Neutrophil (primary cell): ENCODE data around the gene FCN3.

Experiments
- H3K27ac ChIP-seq: fragments of 200-600 bp; sonication (generic); 2 replicates; pipeline ENCODE4 v1.5.1; 2016; ENCODE audit warnings: mild to moderate bottlenecking, moderate library complexity
- H3K27me3 ChIP-seq: fragments of 200-600 bp; sonication (generic); 2 replicates; pipeline ENCODE4 v1.6.0; 2016; ENCODE audit warnings: mild to moderate bottlenecking
- H3K36me3 ChIP-seq: fragments of 200-600 bp; sonication (generic); 2 replicates; pipeline ENCODE4 v1.5.1; 2017
- H3K4me1 ChIP-seq, 2 experiments: fragments of 200-600 bp in 1 of 2; sonication (generic) in 1 of 2; 1 replicate in 1 of 2; 2 replicates in 1 of 2; pipeline versions ENCODE4 v1.5.1 to v1.6.1; 2013 to 2016; ENCODE audit warnings: low read depth in 1 of 2, low read length in 1 of 2, mild to moderate bottlenecking in 1 of 2, moderate library complexity in 1 of 2; ENCODE audit not compliant: control insufficient read depth in 1 of 2, insufficient read depth in 1 of 2
- H3K4me3 ChIP-seq, 2 experiments: fragments of 200-600 bp in 1 of 2; sonication (generic) in 1 of 2; 1 replicate in 1 of 2; 2 replicates in 1 of 2; pipeline ENCODE4 v1.5.1; 2013 to 2016; ENCODE audit warnings: low read depth in 1 of 2, low read length in 1 of 2, mild to moderate bottlenecking in 1 of 2, moderate library complexity in 1 of 2
- H3K9me3 ChIP-seq: fragments of 200-600 bp; sonication (generic); 2 replicates; pipeline ENCODE4 v1.5.1; 2016
- TF ChIP-seq, protein P1 (sequence below): fragments of 200-600 bp; sonication (generic); IDR thresholded peaks from 2 replicates; pipeline ENCODE4 v1.5.1; 2016; ENCODE audit warnings: antibody characterized with exemption

FCN3 gene

GRCh38 chr1:27368869-27369582 is 5.6 kb downstream of the FCN3 start:
- H3K27me3 ChIP-seq: peaks cover 33% of the 10 kb centered on the region
- peaks cover 51 to 61% of the 10 kb centered on the region in 2 experiments for H3K4me1 ChIP-seq
- TF ChIP-seq, protein P1, sequence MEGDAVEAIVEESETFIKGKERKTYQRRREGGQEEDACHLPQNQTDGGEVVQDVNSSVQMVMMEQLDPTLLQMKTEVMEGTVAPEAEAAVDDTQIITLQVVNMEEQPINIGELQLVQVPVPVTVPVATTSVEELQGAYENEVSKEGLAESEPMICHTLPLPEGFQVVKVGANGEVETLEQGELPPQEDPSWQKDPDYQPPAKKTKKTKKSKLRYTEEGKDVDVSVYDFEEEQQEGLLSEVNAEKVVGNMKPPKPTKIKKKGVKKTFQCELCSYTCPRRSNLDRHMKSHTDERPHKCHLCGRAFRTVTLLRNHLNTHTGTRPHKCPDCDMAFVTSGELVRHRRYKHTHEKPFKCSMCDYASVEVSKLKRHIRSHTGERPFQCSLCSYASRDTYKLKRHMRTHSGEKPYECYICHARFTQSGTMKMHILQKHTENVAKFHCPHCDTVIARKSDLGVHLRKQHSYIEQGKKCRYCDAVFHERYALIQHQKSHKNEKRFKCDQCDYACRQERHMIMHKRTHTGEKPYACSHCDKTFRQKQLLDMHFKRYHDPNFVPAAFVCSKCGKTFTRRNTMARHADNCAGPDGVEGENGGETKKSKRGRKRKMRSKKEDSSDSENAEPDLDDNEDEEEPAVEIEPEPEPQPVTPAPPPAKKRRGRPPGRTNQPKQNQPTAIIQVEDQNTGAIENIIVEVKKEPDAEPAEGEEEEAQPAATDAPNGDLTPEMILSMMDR: no peak
- H3K4me3 ChIP-seq: peak overlapping the region; percentile 19 to 46
- peak overlapping the region; percentile 77 for H3K27ac ChIP-seq
- H3K36me3 ChIP-seq: no peaks in the 10 kb centered on the region
- no peaks in the 10 kb centered on the region for H3K9me3 ChIP-seq

GRCh38 chr1:27367160-27367650 is 7.4 kb downstream of the FCN3 start:
- Histone ChIP-seq H3K36me3 (no peaks in the 10 kb centered on the region), H3K27me3 (peaks cover 33% of the 10 kb centered on the region), H3K4me1 (peaks cover 51 to 61% of the 10 kb centered on the region in 2 experiments), H3K9me3 (no peaks in the 10 kb centered on the region), H3K27ac (no peak overlapping the region), H3K4me3 (peak overlapping the region; percentile 59 to 63)
- TF ChIP-seq, protein P1: no peak

GRCh38 chr1:27366411-27367159 is 8.0 kb downstream of the FCN3 start, which contains the start of gene MAP3K6:
Gene MAP3K6, minus strand, starts transcription at chr1:27366961. Its CDS starts 364 bp downstream, at chr1:27366597.
- peaks cover 36% of the 10 kb centered on the region for H3K27me3 ChIP-seq
- TF ChIP-seq, protein P1: no peak
- peak within 1 kb of the TSS; percentile 63 to 76 for H3K4me3 ChIP-seq
- H3K4me1 ChIP-seq: peaks cover 51 to 61% of the 10 kb centered on the region in 2 experiments
- peak within 1 kb of the TSS; percentile 27 for H3K27ac ChIP-seq
- no peaks in the 10 kb centered on the region for H3K9me3 ChIP-seq
- H3K36me3 ChIP-seq: no peaks in the 10 kb centered on the region

DNA sequence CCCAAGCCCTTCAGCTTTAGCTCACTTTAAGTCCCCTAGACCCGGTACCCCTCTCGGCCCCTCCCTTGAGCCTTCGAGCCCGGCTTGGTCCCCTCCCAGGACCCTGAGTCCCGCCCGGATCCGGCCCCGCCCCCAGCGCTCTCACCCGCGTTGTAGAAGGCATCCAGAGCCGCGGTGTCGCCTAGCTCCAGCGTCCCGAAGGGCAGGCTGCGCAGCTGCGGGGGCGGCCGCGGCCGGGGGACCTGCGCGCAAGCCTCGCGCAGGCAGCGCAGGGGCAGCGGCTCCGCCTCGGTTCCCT is 8.6 kb downstream of the FCN3 start:
- TF ChIP-seq, protein P1: no peak
- H3K9me3 ChIP-seq: no peaks in the 10 kb centered on the region
- H3K27ac ChIP-seq: peak overlapping the region; percentile 27
- peaks cover 53 to 62% of the 10 kb centered on the region in 2 experiments for H3K4me1 ChIP-seq
- H3K27me3 ChIP-seq: peaks cover 41% of the 10 kb centered on the region
- peak overlapping the region; percentile 63 to 76 for H3K4me3 ChIP-seq
- no peaks in the 10 kb centered on the region for H3K36me3 ChIP-seq

DNA sequence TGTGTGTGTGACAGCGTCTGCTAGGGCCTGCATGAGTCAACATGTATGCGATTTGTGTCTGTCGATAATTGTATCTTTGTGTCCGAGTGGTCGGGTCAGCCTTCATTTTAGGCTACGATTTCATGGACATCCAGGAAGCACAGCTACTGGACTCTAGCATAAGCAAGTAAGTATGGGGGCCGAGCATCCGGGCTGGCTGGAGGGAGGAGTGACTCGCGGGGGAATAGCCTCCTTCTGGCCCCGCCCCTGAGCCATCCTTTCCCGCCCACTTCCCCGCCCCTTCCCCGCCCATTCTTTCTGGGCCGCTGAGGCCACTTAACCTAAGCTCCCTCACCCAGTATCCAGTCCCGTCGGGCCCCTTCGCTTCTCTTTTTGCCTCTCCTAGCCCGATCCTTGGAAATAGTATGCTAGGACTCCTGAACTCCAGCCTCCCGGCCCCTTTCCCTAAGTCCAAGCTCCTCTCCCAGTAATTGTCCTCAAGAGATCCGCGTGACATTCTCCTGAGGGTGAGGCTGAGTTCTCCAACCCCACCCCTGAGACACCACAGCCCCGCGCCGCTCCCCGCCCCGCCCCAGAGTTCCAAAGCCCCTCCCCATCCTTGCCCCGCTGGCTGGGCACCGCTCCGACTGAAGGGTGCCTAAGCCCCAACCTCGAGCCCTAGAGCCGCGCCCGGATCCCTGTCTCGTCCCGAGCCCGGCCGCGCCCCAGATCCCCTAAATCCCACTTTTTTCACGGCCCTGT is 9.1 kb downstream of the FCN3 start:
- peak overlapping the region; percentile 27 for H3K27ac ChIP-seq
- H3K36me3 ChIP-seq: no peaks in the 10 kb centered on the region
- peak overlapping the region; percentile 63 to 76 for H3K4me3 ChIP-seq
- H3K27me3 ChIP-seq: peaks cover 46% of the 10 kb centered on the region
- H3K9me3 ChIP-seq: no peaks in the 10 kb centered on the region
- TF ChIP-seq, protein P1: no peak
- peaks cover 58 to 64% of the 10 kb centered on the region in 2 experiments for H3K4me1 ChIP-seq
